Measurements from ENCODE around the gene GDPD5. TPM values are rescaled to one million over a fixed set of nuclear protein-coding genes. Genes with fewer than 3 reads are reported as not detected.

GDPD5 gene
- total and polyA plus RNA-seq, 12 donors, result 4.1 to 110 (median 14.5) TPM

GRCh38 chr11:75526192-75526541, 426 bp upstream of the GDPD5 start:
- TF ChIP-seq CTCF (IDR thresholded peaks at IDR 0.05) (no peak), POLR2A (IDR thresholded peaks at IDR 0.05) (no peak)
- DNase-seq, result no peak
- Histone ChIP-seq H3K4me1 (replicated peaks in 1 of 2) (peaks cover 13 to 20% of the 10 kb centered on the region in 2 donors), H3K4me3 (peak overlapping the region in 2 of 4 donors; percentile 25 to 76), H3K27ac (peak overlapping the region in 1 of 5 donors; percentile 41), H3K27me3 (no peaks in the 10 kb centered on the region), H3K9me3 (replicated peaks in 1 of 3) (no peaks in the 10 kb centered on the region), H3K36me3 (replicated peaks in 1 of 2) (no peaks in the 10 kb centered on the region)
- intact Hi-C loops (cut with DNase I), result loop anchor here in 1 of 2 donors (10.0 kb wide), 1 partner anchor 121 kb away; no protein-coding TSS in a partner anchor
- 0 to 3% (median 2%) methylated on average over 5 to 21 of the region's 21 CpGs for WGBS, 4 donors

GRCh38 chr11:75524665-75525432, 892 bp downstream of the GDPD5 start:
- H3K36me3 ChIP-seq (replicated peaks in 1 of 2), result no peaks in the 10 kb centered on the region
- peak overlapping the region in 1 of 5 donors; percentile 74 for H3K27ac ChIP-seq
- H3K9me3 ChIP-seq (replicated peaks in 1 of 3), result no peaks in the 10 kb centered on the region
- TF ChIP-seq POLR2A (IDR thresholded peaks at IDR 0.05) (no peak), CTCF (IDR thresholded peaks at IDR 0.05) (no peak)
- intact Hi-C loops (cut with DNase I), result loop anchor here in 1 of 2 donors (10.0 kb wide), 1 partner anchor 120 kb away; no protein-coding TSS in a partner anchor
- H3K27me3 ChIP-seq, result no peaks in the 10 kb centered on the region
- DNase-seq, result peak in 1 of 7 donors; percentile 28
- WGBS, 4 donors, result 9 to 18% (median 13%) methylated on average over 23 to 51 of the region's 51 CpGs
- H3K4me1 ChIP-seq (replicated peaks in 1 of 2), result peaks cover 13 to 20% of the 10 kb centered on the region in 2 donors
- H3K4me3 ChIP-seq, result peak overlapping the region in 3 of 4 donors; percentile 26 to 76 (median 36)

- Histone ChIP-seq H3K27me3 (no peaks in the 10 kb centered on the region), H3K4me3 (peak overlapping the region in 1 of 4 donors; percentile 76), H3K4me1 (replicated peaks in 1 of 2) (peaks cover 13 to 20% of the 10 kb centered on the region in 2 donors), H3K27ac (no peak overlapping the region), H3K9me3 (replicated peaks in 1 of 3) (no peaks in the 10 kb centered on the region), H3K36me3 (replicated peaks in 1 of 2) (no peaks in the 10 kb centered on the region)
- no peak for TF ChIP-seq POLR2A (IDR thresholded peaks at IDR 0.05)
- TF ChIP-seq CTCF (IDR thresholded peaks at IDR 0.05), result no peak
- intact Hi-C loops (cut with DNase I), result loop anchor here in 1 of 2 donors (10.0 kb wide), 1 partner anchor 119 kb away; no protein-coding TSS in a partner anchor
- 70 to 95% (median 82%) methylated on average over 4 to 10 of the region's 10 CpGs for WGBS, 4 donors
- no peak for DNase-seq
Measured at GRCh38 chr11:75523811-75524664, 1.7 kb downstream of the GDPD5 start.

- H3K9me3 ChIP-seq (replicated peaks in 1 of 3), result no peaks in the 10 kb centered on the region
- peaks cover 13 to 20% of the 10 kb centered on the region in 2 donors for H3K4me1 ChIP-seq (replicated peaks in 1 of 2)
- intact Hi-C loops (cut with DNase I), result loop anchor here in 1 of 2 donors (10.0 kb wide), 1 partner anchor 118 kb away; no protein-coding TSS in a partner anchor
- no peak overlapping the region for H3K27ac ChIP-seq
- H3K27me3 ChIP-seq, result no peaks in the 10 kb centered on the region
- no peak for DNase-seq
- WGBS, 4 donors, result 76 to 95% (median 80%) methylated on average over 4 to 5 of the region's 5 CpGs
- H3K36me3 ChIP-seq (replicated peaks in 1 of 2), result no peaks in the 10 kb centered on the region
- TF ChIP-seq CTCF (IDR thresholded peaks at IDR 0.05), result no peak
- no peak for TF ChIP-seq POLR2A (IDR thresholded peaks at IDR 0.05)
- H3K4me3 ChIP-seq, result no peak overlapping the region
Measured at GRCh38 chr11:75523189-75523588, 2.6 kb downstream of the GDPD5 start.

Data from adrenal gland (tissue), 12 donors.